HG03442 (cell line): ENCODE data around the gene TNFRSF14.
"Not testable (repeated sequence)": the region's sequence is repeated elsewhere in the genome, so short reads cannot be mapped to it uniquely, and the experiment has no call there.

Experiments
- ATAC-seq: cut with Tn5 transposase; IDR thresholded peaks from one replicate; pipeline ENCODE4 v1.9.1; 2021; ENCODE audit warnings: mild to moderate bottlenecking, moderate library complexity; ENCODE audit not compliant: unreplicated experiment

TNFRSF14 gene

GRCh38 chr1:2552189-2552588 lies 4.0 kb upstream of the TNFRSF14 start:
- ATAC-seq, result no peak

- ATAC-seq, result not testable (repeated sequence)
Observed at GRCh38 chr1:2553076-2553475, 3.1 kb upstream of the TNFRSF14 start.

GRCh38 chr1:2553871-2554620 lies 2.1 kb upstream of the TNFRSF14 start:
- ATAC-seq, result no peak

GRCh38 chr1:2554621-2555387 lies 1.4 kb upstream of the TNFRSF14 start:
- no peak for ATAC-seq

GRCh38 chr1:2555634-2556276 lies 416 bp upstream of the TNFRSF14 start:
- no peak for ATAC-seq

- no peak for ATAC-seq
Observed at GRCh38 chr1:2556678-2557481, 709 bp downstream of the TNFRSF14 start.

GRCh38 chr1:2557482-2558400 lies 1.6 kb downstream of the TNFRSF14 start:
- ATAC-seq, result no peak

GRCh38 chr1:2558420-2558819 lies 2.2 kb downstream of the TNFRSF14 start:
- ATAC-seq, result no peak

- ATAC-seq, result no peak
Observed at GRCh38 chr1:2558861-2559260, 2.7 kb downstream of the TNFRSF14 start.

GRCh38 chr1:2559509-2560298 lies 3.5 kb downstream of the TNFRSF14 start:
- ATAC-seq, result no peak

GRCh38 chr1:2560299-2561073 lies 4.3 kb downstream of the TNFRSF14 start:
- no peak for ATAC-seq

GRCh38 chr1:2561446-2561845 lies 5.3 kb downstream of the TNFRSF14 start:
- ATAC-seq, result no peak

- no peak for ATAC-seq
Observed at GRCh38 chr1:2561898-2562895, 6.0 kb downstream of the TNFRSF14 start.

GRCh38 chr1:2563205-2563604 lies 7.0 kb downstream of the TNFRSF14 start:
- no peak for ATAC-seq

- ATAC-seq, result no peak
Observed at GRCh38 chr1:2564006-2564814, 8.0 kb downstream of the TNFRSF14 start.

- no peak for ATAC-seq
Observed at GRCh38 chr1:2564815-2565374, 8.7 kb downstream of the TNFRSF14 start.
